Measurements from ENCODE around the gene FRMD1. TPM values are rescaled to one million over a fixed set of nuclear protein-coding genes. Genes with fewer than 3 reads are reported as not detected.

FRMD1 gene
- total RNA-seq, 3 donors from 2014 or later (not counting 1 experiment from before 2014, with no cell fraction given): not detected

- TF ChIP-seq CTCF (IDR thresholded peaks at IDR 0.05): no peak
- Mint-ChIP-seq H3K4me3 (no peak overlapping the region), H3K27me3 (ENCODE audit: low read depth in 2 of 2) (peaks cover under 1 to 6% of the 10 kb centered on the region in 2 donors), H3K27ac (no peak overlapping the region), H3K36me3 (no peaks in the 10 kb centered on the region), H3K9me3 (no peaks in the 10 kb centered on the region), H3K4me1 (no peaks in the 10 kb centered on the region)
- ATAC-seq: no peak
- no peaks in the 10 kb centered on the region for H3K27me3 ChIP-seq (ENCODE audit: control insufficient read depth, insufficient read depth, low read length)
- no peak for DNase-seq
- H3K4me1 ChIP-seq (ENCODE audit: control insufficient read depth, insufficient read depth, low read length): no peaks in the 10 kb centered on the region
- no peaks in the 10 kb centered on the region for H3K9me3 ChIP-seq (ENCODE audit: control insufficient read depth, insufficient read depth, low read length)
- H3K4me3 ChIP-seq (ENCODE audit: low read length): no peak overlapping the region
- H3K27ac ChIP-seq (ENCODE audit: low read length): no peak overlapping the region
- no peaks in the 10 kb centered on the region for H3K36me3 ChIP-seq (ENCODE audit: control insufficient read depth, insufficient read depth, low read length)
- intact Hi-C loops (cut with micrococcal nuclease): no loop called here
- 83% methylated on average over 4 of the region's 5 CpGs for WGBS (ENCODE audit: insufficient coverage)
These were observed 57.4 kb downstream of the FRMD1 start for GRCh38 chr6:168021581-168021980.

DNA sequence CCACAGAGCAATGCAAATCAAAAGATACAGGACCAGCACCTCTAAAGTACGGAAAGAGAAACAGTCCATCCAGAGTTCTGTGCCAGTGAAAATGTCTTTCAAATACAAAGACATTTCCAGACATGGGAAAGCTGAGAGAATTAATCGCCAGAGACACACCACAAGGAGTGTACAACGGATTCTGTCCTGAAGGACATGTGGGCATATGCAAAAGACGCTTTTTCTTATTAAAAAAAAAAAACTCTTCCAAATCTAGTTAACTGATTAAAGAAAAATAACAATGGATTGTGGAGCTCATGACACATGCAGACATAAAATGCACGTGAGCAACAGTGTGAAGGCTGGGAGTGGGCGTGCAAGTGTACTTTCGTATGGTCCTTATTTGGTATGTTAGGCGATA, 58.8 kb downstream of the FRMD1 start:
- no peak for TF ChIP-seq CTCF (IDR thresholded peaks at IDR 0.05)
- intact Hi-C loops (cut with micrococcal nuclease): no loop called here
- Histone ChIP-seq H3K4me1 (ENCODE audit: control insufficient read depth, insufficient read depth, low read length) (no peaks in the 10 kb centered on the region), H3K4me3 (ENCODE audit: low read length) (no peak overlapping the region), H3K36me3 (ENCODE audit: control insufficient read depth, insufficient read depth, low read length) (no peaks in the 10 kb centered on the region), H3K27me3 (ENCODE audit: control insufficient read depth, insufficient read depth, low read length) (no peaks in the 10 kb centered on the region), H3K9me3 (ENCODE audit: control insufficient read depth, insufficient read depth, low read length) (no peaks in the 10 kb centered on the region), H3K27ac (ENCODE audit: low read length) (no peak overlapping the region)
- 95% methylated on average over 8 of the region's 8 CpGs for WGBS (ENCODE audit: insufficient coverage)
- no peaks in the 10 kb centered on the region for H3K27me3 Mint-ChIP-seq (ENCODE audit: low read depth in 2 of 2)
- H3K4me1 Mint-ChIP-seq: no peaks in the 10 kb centered on the region
- no peaks in the 10 kb centered on the region for H3K36me3 Mint-ChIP-seq
- no peaks in the 10 kb centered on the region for H3K9me3 Mint-ChIP-seq
- ATAC-seq (no peak), DNase-seq (no peak)
- no peak overlapping the region for H3K27ac Mint-ChIP-seq
- no peak overlapping the region for H3K4me3 Mint-ChIP-seq

GRCh38 chr6:168018664-168019063, 60.3 kb downstream of the FRMD1 start:
- DNase-seq (no peak), ATAC-seq (no peak)
- Histone ChIP-seq H3K36me3 (ENCODE audit: control insufficient read depth, insufficient read depth, low read length) (no peaks in the 10 kb centered on the region), H3K4me1 (ENCODE audit: control insufficient read depth, insufficient read depth, low read length) (no peaks in the 10 kb centered on the region), H3K27ac (ENCODE audit: low read length) (no peak overlapping the region), H3K9me3 (ENCODE audit: control insufficient read depth, insufficient read depth, low read length) (no peaks in the 10 kb centered on the region), H3K4me3 (ENCODE audit: low read length) (no peak overlapping the region), H3K27me3 (ENCODE audit: control insufficient read depth, insufficient read depth, low read length) (no peaks in the 10 kb centered on the region)
- no peak for TF ChIP-seq CTCF (IDR thresholded peaks at IDR 0.05)
- Mint-ChIP-seq H3K9me3 (no peaks in the 10 kb centered on the region), H3K27ac (no peak overlapping the region), H3K27me3 (ENCODE audit: low read depth in 2 of 2) (no peaks in the 10 kb centered on the region), H3K36me3 (no peaks in the 10 kb centered on the region), H3K4me3 (no peak overlapping the region), H3K4me1 (no peaks in the 10 kb centered on the region)
- WGBS (ENCODE audit: insufficient coverage): 96% methylated on average over 15 of the region's 15 CpGs
- intact Hi-C loops (cut with micrococcal nuclease): no loop called here

DNA sequence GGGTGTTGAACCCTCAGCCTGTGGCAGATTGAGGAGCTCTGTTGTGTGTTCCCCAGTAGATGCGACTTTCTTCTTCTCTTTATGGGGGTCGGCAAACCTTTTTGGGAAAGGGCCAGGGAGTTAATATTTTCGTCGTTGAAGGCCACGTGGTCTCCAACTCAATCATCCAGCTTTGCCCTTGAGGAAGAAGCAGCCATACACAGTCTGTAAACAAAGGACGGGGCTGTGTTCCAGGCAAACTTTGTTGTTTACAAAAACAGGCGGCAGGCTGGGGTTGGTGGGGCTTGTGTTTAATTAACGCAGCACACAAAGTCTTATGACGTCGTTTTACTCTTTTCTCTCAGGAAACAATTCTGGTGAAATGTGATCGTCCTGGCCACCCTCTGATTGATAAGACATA, 61.4 kb downstream of the FRMD1 start:
- Histone ChIP-seq H3K4me1 (ENCODE audit: control insufficient read depth, insufficient read depth, low read length) (no peaks in the 10 kb centered on the region), H3K4me3 (ENCODE audit: low read length) (no peak overlapping the region), H3K36me3 (ENCODE audit: control insufficient read depth, insufficient read depth, low read length) (no peaks in the 10 kb centered on the region), H3K9me3 (ENCODE audit: control insufficient read depth, insufficient read depth, low read length) (peaks cover 6% of the 10 kb centered on the region), H3K27ac (ENCODE audit: low read length) (no peak overlapping the region), H3K27me3 (ENCODE audit: control insufficient read depth, insufficient read depth, low read length) (no peaks in the 10 kb centered on the region)
- intact Hi-C loops (cut with micrococcal nuclease): no loop called here
- 79% methylated on average over 11 of the region's 11 CpGs for WGBS (ENCODE audit: insufficient coverage)
- H3K9me3 Mint-ChIP-seq: no peaks in the 10 kb centered on the region
- DNase-seq: no peak
- no peaks in the 10 kb centered on the region for H3K27me3 Mint-ChIP-seq (ENCODE audit: low read depth in 2 of 2)
- TF ChIP-seq CTCF (IDR thresholded peaks at IDR 0.05): no peak
- no peak overlapping the region for H3K27ac Mint-ChIP-seq
- no peak overlapping the region for H3K4me3 Mint-ChIP-seq
- H3K36me3 Mint-ChIP-seq: no peaks in the 10 kb centered on the region
- no peak for ATAC-seq
- no peaks in the 10 kb centered on the region for H3K4me1 Mint-ChIP-seq

Measured in natural killer cell (primary cell).